Stimulated activated CD4-positive, alpha-beta T cell treated with anti-CD3 and anti-CD28 coated beads, Interleukin-4, amount 100 ng/mL, for 24 hours (primary cell): ENCODE measurements around the gene PIEZO2.
"Not testable (repeated sequence)": the region's sequence is repeated elsewhere in the genome, so short reads cannot be mapped to it uniquely, and the experiment has no call there.

ENCODE experiments used
- DNase-seq: peaks from one replicate; pipeline ENCODE4 v3.0.0-alpha.2; 2020

PIEZO2 gene

GRCh38 chr18:10878703-10879102 is 270.7 kb downstream of the PIEZO2 start:
- DNase-seq: no peak

- DNase-seq: no peak
Measured at GRCh38 chr18:10877987-10878386, 271.4 kb downstream of the PIEZO2 start.

- no peak for DNase-seq
Measured at GRCh38 chr18:10875811-10876210, 273.6 kb downstream of the PIEZO2 start.

GRCh38 chr18:10872304-10872703 is 277.1 kb downstream of the PIEZO2 start:
- no peak for DNase-seq

- DNase-seq: no peak
Measured at GRCh38 chr18:10864722-10865121, 284.6 kb downstream of the PIEZO2 start.

DNA sequence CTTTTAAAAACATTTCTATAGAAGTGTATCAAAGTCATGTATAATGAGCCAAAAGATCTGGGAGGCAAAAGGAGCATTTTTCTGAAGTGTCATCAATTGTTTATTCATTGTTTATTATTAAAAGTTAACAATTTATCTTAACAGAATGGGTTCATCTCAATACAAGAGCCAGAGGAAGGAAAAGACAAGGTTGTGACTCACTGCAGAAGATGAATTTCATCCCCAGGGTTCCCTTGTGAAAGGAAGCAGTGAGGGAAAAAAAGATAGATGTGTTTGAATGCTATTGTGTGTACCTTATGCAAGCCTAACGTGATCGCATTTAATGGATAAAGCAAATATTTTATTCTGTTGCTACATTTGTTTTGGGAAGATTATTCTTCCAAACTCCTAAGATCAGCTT is 286.3 kb downstream of the PIEZO2 start:
- no peak for DNase-seq

- no peak for DNase-seq
Measured at GRCh38 chr18:10860928-10861327, 288.4 kb downstream of the PIEZO2 start.

DNA sequence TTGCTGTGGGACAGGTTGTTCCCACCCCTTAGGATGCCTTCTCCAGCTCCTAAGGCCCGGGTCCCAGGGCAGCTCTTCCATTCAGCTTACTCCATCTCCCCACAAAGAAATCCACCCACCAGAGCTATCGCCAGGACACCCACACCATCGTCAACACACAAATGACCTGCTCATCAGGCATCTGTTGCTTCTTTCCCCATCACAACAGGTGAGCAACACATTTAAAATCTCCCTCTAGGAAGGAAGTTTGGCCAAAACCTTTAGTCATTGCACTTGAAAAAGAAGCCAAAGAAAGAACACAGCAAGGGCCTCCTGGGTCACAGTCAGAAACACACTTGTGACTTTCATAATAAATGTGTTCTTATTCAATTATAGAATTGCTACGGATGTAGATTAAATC is 289.0 kb downstream of the PIEZO2 start:
- no peak for DNase-seq

- no peak for DNase-seq
Measured at GRCh38 chr18:10858477-10858876, 290.9 kb downstream of the PIEZO2 start.

GRCh38 chr18:10856132-10856531 is 293.2 kb downstream of the PIEZO2 start:
- DNase-seq: no peak

DNA sequence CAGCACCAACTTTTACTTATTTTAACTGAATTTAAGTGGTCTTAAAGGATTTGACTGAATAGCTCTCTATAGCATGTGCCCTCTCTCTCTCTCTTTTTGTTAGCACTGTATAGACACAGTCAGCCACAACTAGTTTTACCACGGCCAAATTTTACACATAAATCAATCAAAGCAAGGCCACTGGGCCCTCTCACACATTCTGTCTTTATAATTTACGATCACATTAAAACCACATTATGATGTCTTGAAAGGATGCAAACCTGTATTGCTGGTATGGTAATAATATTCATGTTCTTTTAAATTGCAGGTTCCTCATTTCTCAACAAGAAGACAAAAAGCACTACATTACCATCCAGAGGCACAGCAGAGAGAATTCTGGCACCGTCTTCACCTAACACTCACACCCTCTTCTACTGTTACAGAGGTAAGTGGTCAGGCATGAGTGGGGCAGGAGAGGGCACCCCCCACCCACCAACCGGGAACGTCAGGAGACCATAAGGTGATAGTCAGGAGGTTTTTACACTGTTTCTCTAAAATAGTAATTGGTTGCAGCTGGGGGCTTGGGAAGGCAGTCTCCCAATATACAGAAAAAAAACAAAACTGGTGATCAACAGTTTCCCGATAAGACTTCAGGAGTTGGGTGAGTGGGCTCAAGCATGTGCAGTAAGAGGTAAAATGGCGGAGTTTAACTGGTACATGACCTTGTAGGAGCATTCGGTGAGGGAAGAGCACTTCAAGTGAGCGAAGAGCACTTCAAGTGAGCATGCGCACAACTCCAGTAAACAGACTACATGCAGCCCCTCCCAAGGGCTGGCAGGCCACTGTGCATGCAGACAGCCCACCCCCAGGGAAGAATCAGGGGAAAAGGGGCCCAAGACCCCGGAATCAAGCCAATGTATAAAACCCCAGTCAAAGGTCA is 296.7 kb downstream of the PIEZO2 start:
- no peak for DNase-seq

DNA sequence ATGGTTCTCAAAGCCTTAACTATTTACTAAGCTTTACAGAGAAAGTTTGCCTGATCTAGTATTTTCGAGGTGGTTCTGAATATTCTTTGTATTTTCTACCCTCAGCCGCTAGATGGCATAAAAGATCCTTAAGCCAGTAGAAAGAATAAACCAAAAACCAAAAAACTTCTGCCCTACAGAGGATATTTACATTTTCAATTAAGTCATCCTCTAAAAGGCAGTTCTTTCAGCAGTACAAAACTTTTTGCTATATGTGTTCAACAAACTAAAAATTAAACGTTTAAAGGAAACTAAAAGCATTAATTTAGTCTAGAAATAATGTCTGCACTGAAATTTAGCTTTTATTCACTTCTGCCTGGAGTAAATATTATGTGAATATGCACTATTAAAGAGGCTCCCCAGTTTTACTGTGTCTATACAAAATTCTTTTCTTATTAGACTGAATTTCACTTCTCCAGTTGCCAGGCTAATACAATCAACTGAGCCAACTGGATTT is 297.5 kb downstream of the PIEZO2 start:
- no peak for DNase-seq

DNA sequence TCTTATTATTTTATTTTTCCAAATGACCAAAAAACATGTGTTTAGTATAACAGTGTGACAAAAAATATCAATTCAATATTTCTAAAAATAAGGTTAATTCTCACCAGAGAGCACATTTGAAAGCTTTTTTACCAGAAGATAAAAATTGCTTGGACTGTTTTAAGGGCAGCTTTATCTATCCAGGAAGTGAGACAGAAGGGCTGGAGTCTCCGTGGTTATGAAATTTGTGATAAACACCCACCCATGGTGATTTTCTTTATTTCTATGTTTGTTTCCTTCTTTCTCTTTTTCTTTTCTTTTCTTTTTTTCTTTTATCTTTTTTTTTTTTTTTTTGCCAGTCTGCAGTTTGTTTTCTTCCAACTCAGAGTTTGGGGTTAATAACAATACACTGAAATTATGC is 298.5 kb downstream of the PIEZO2 start:
- DNase-seq: no peak

DNA sequence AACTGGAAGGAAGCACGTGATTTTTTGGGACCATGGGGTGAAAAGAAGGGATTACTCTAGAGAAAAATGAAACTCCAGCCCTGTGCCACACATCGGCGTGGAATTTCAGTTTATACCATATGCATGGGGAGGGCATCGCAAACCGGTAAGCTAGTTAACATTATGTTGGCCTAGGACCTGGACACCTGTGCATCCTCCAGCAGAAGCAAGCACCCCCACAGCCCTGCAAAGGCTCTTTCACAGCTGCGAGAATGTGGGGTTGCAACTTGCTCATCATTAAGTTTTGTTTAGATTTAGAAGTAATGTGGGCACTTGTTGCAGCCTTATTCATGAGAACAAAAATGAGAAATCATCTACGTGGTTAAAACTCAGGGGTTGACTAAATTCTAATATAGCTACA is 299.2 kb downstream of the PIEZO2 start:
- DNase-seq: no peak

DNA sequence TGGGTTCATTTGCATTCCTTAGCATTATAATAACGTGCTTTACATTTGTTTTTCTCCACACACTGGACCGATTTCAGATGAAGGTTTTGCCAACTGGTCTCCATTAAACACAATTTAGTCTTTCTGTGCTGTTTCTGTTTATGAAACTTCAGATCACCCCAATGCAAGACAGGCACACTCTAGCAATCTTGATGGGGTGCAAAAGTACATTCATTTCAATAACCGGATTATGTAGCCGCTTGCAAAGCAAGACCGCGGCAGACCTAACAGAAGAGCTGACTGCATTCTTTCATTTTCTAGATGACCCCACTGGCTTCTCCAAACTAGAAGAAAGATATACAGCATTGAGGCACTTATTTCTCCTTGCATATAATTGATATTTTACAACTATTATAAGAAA is 301.5 kb downstream of the PIEZO2 start:
- no peak for DNase-seq

DNA sequence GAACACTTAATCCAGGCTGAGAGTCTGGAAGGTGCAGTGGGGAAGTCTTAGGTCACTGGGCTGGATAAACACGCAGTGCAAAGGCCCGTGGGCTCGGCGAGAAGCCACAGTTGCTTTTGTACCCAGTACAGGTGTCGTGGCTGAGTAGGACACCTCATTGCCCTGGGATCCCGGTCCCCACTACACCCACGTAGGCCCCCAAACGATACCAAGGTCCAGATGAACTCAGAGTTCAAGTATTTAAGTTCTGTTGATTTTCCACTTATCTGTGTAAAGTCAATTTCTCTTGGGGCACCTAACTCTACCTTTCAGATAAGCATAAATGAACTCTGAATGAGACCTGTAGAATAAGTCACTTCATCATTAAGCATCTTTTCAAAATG is 302.0 kb downstream of the PIEZO2 start:
- no peak for DNase-seq

GRCh38 chr18:10846657-10847407 is 302.5 kb downstream of the PIEZO2 start:
- no peak for DNase-seq

GRCh38 chr18:10846035-10846434 is 303.3 kb downstream of the PIEZO2 start:
- not testable (repeated sequence) for DNase-seq

GRCh38 chr18:10843565-10843964 is 305.8 kb downstream of the PIEZO2 start:
- no peak for DNase-seq

- DNase-seq: no peak
Measured at GRCh38 chr18:10842861-10843260, 306.5 kb downstream of the PIEZO2 start.

DNA sequence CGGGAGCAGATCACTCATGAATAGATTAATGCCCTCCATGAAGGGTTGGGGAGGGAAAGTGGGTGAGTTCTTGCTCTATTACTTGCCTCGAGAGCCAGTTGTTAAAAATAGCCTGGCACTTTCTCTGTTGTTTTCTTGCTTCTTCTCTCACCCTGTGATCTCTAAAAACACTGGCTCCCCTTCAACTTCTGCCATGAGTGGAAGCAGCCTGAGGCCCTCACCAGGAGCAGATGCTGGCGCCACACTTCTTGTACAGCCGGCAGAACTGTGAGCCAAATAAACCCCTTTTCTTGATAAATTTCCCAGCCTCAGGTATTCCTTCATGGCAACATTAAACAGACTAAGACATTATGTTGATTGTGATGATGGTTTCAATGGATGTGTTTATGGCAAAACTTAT is 307.0 kb downstream of the PIEZO2 start:
- no peak for DNase-seq

- no peak for DNase-seq
Measured at GRCh38 chr18:10841203-10841602, 308.2 kb downstream of the PIEZO2 start.

- no peak for DNase-seq
Measured at GRCh38 chr18:10840743-10841142, 308.6 kb downstream of the PIEZO2 start.

GRCh38 chr18:10839421-10839820 is 309.9 kb downstream of the PIEZO2 start:
- no peak for DNase-seq
